Gastroesophageal sphincter (tissue), 4 donors: ENCODE results near the gene ADGRD2. TPM values are rescaled to one million over a fixed set of nuclear protein-coding genes. Genes with fewer than 3 reads are reported as not detected.

Experiments used
- ATAC-seq: fragments of 150-250 bp; one replicate; pipeline ENCODE4 v1.9.1; 2016; ENCODE audit warnings: mild to moderate bottlenecking, moderate library complexity
- H3K27ac ChIP-seq, 4 donors: fragments of 200-600 bp; sonication (generic) in 3 of 4; 1 replicate in 3 of 4; 2 replicates in 1 of 4; pipeline ENCODE4 v1.5.1; 2016 to 2019
- H3K27me3 ChIP-seq: fragments of 200-600 bp; sonication (generic); one replicate; pipeline ENCODE4 v1.5.1; 2019
- H3K36me3 ChIP-seq, 2 donors: fragments of 200-600 bp; sonication (generic); one replicate each; pipeline ENCODE4 v1.5.1; 2019; ENCODE audit warnings: control low read depth in 1 of 2
- H3K4me1 ChIP-seq, 3 donors: fragments of 200-600 bp; sonication (generic); 1 replicate in 2 of 3; 2 replicates in 1 of 3; pipeline ENCODE4 v1.5.1; 2016 to 2019; ENCODE audit warnings: control low read depth in 2 of 3
- H3K4me3 ChIP-seq, 2 donors: fragments of 200-600 bp; sonication (generic); one replicate each; pipeline ENCODE4 v1.5.1; 2019; ENCODE audit warnings: mild to moderate bottlenecking in 1 of 2, moderate library complexity in 1 of 2
- H3K9me3 ChIP-seq, 3 donors: fragments of 200-600 bp; sonication (generic); one replicate each; pipeline ENCODE4 v1.5.1; 2017 to 2019; ENCODE audit warnings: control low read depth in 2 of 3
- CTCF ChIP-seq, 4 experiments: fragments of 200-600 bp in 2 of 4; fragments of 450-650 bp in 2 of 4; sonication (generic) in 1 of 4; IDR thresholded peaks; one replicate each; pipeline ENCODE4 v1.5.1; 2017 to 2019; ENCODE audit warnings: antibody characterized with exemption in 4 of 4, mild to moderate bottlenecking in 2 of 4, moderate library complexity in 2 of 4
- EP300 ChIP-seq: sonication (generic); formaldehyde crosslinking; IDR thresholded peaks from one replicate; pipeline ENCODE4 v1.6.1; 2017; ENCODE audit warnings: antibody characterized with exemption, mild to moderate bottlenecking
- POLR2A ChIP-seq, 2 donors: fragments of 450-650 bp; IDR thresholded peaks; one replicate each; pipeline ENCODE4 v1.6.1; 2017; ENCODE audit warnings: antibody characterized with exemption in 2 of 2, mild to moderate bottlenecking in 2 of 2, moderate library complexity in 1 of 2
- POLR2AphosphoS5 ChIP-seq: sonication (generic); formaldehyde crosslinking; IDR thresholded peaks from one replicate; pipeline ENCODE4 v1.6.1; 2017; ENCODE audit warnings: antibody characterized with exemption
- WGBS, 2 donors: methylation state at CpG; one replicate each; pipeline ENCODE4 v1.1.5; 2018; ENCODE audit warnings: low coverage in 1 of 2; 5-methylcytosine and 5-hydroxymethylcytosine counted together
- total RNA-seq, 4 donors: library from RNA; depleted of rRNA; stranded (reverse); fragments of >200 nt; gene quantifications; one replicate each; pipeline ENCODE4 v1.1.0, GENCODE V29; 2016

ADGRD2 gene
- total RNA-seq, 4 donors from 2014 or later, result not detected

GRCh38 chr9:124502711-124503702 lies 52.8 kb downstream of the ADGRD2 start:
- 2% methylated on average over 11 of the region's 96 CpGs; no CpG with 5 or more reads in 1 of the 2 donors for WGBS, 2 donors
- Histone ChIP-seq H3K9me3 (no peaks in the 10 kb centered on the region), H3K4me1 (peaks cover 0 to 24% (median 13%) of the 10 kb centered on the region in 3 donors), H3K27ac (no peak overlapping the region), H3K27me3 (peaks cover 91% of the 10 kb centered on the region), H3K36me3 (no peaks in the 10 kb centered on the region), H3K4me3 (peak overlapping the region in 1 of 2 donors; percentile 35)
- no peak for TF ChIP-seq CTCF (IDR thresholded peaks at IDR 0.05)
- TF ChIP-seq POLR2A (IDR thresholded peaks at IDR 0.05), result no peak
- no peak for TF ChIP-seq POLR2AphosphoS5
- no peak for TF ChIP-seq EP300
- no peak for ATAC-seq

- ATAC-seq, result no peak
- WGBS, 2 donors, result 7 to 8% methylated on average over 23 to 29 of the region's 76 CpGs
- H3K4me3 ChIP-seq, result peak overlapping the region in 1 of 2 donors; percentile 35
- no peak overlapping the region for H3K27ac ChIP-seq
- TF ChIP-seq POLR2AphosphoS5 (no peak), CTCF (IDR thresholded peaks at IDR 0.05) (no peak), POLR2A (IDR thresholded peaks at IDR 0.05) (no peak), EP300 (no peak)
- no peaks in the 10 kb centered on the region for H3K36me3 ChIP-seq
- H3K27me3 ChIP-seq, result peaks cover 83% of the 10 kb centered on the region
- peaks cover 0 to 24% (median 13%) of the 10 kb centered on the region in 3 donors for H3K4me1 ChIP-seq
- no peaks in the 10 kb centered on the region for H3K9me3 ChIP-seq
Observed at GRCh38 chr9:124503713-124504529, 53.7 kb downstream of the ADGRD2 start.

- H3K9me3 ChIP-seq, result no peaks in the 10 kb centered on the region
- no peak overlapping the region for H3K27ac ChIP-seq
- no peaks in the 10 kb centered on the region for H3K36me3 ChIP-seq
- H3K4me3 ChIP-seq, result peak overlapping the region in 1 of 2 donors; percentile 35
- ATAC-seq, result no peak
- peaks cover 77% of the 10 kb centered on the region for H3K27me3 ChIP-seq
- peaks cover 0 to 24% (median 13%) of the 10 kb centered on the region in 3 donors for H3K4me1 ChIP-seq
- WGBS, 2 donors, result no CpG with 5 or more reads among the region's 81 CpGs
- TF ChIP-seq CTCF (IDR thresholded peaks at IDR 0.05) (no peak), EP300 (no peak), POLR2A (IDR thresholded peaks at IDR 0.05) (no peak), POLR2AphosphoS5 (no peak)
Observed at GRCh38 chr9:124504530-124505005, 54.3 kb downstream of the ADGRD2 start.

GRCh38 chr9:124505006-124505900 lies 55.0 kb downstream of the ADGRD2 start:
- Histone ChIP-seq H3K4me1 (peaks cover 0 to 24% (median 13%) of the 10 kb centered on the region in 3 donors), H3K4me3 (peak overlapping the region in 1 of 2 donors; percentile 35), H3K36me3 (no peaks in the 10 kb centered on the region), H3K27me3 (peaks cover 70% of the 10 kb centered on the region), H3K9me3 (no peaks in the 10 kb centered on the region), H3K27ac (no peak overlapping the region)
- no peak for ATAC-seq
- no CpG with 5 or more reads among the region's 69 CpGs for WGBS, 2 donors
- TF ChIP-seq EP300 (no peak), POLR2A (IDR thresholded peaks at IDR 0.05) (no peak), POLR2AphosphoS5 (no peak), CTCF (IDR thresholded peaks at IDR 0.05) (no peak)
